Ovary (tissue), 3 donors: ENCODE results near the gene SOX10.

Source experiments
- EP300 ChIP-seq: sonication (generic); formaldehyde crosslinking; IDR thresholded peaks from one replicate; pipeline ENCODE4 v1.6.1; 2017; ENCODE audit warnings: antibody characterized with exemption
- POLR2A ChIP-seq: fragments of 450-650 bp; IDR thresholded peaks from one replicate; pipeline ENCODE4 v1.6.1; 2017; ENCODE audit warnings: antibody characterized with exemption, mild to moderate bottlenecking, moderate library complexity
- TF ChIP-seq, protein P1 (sequence below), 3 donors: fragments of 450-650 bp in 2 of 3; fragments of 200-600 bp in 1 of 3; IDR thresholded peaks; one replicate each; pipeline versions ENCODE4 v1.5.1 to v1.8.0; 2016 to 2022; ENCODE audit warnings: antibody characterized with exemption in 3 of 3, mild to moderate bottlenecking in 1 of 3
- donor health status: DM: no; HTN: no; CAD: no.

DNA sequence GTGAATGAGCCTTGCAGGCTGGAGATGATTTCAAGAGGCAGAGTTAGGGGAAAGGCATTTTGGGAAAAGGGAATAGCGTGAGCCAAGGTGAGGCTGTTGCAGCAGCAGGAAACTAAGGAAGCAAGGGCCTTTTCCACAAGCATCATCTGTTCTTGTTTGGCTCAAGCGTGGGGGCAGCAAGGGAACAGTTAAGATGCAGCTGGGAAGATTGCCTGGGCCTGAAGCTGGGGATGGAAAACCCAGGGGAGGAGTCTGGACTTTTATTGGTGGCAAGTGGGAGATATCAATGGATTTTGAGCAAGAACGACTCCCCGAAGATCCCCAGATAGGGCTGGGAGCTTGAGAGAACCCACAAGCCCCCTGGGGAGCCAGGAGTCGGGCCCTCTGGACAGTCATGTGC lies 45.5 kb upstream of the SOX10 start:
- TF ChIP-seq POLR2A: no peak
- TF ChIP-seq, protein P1, sequence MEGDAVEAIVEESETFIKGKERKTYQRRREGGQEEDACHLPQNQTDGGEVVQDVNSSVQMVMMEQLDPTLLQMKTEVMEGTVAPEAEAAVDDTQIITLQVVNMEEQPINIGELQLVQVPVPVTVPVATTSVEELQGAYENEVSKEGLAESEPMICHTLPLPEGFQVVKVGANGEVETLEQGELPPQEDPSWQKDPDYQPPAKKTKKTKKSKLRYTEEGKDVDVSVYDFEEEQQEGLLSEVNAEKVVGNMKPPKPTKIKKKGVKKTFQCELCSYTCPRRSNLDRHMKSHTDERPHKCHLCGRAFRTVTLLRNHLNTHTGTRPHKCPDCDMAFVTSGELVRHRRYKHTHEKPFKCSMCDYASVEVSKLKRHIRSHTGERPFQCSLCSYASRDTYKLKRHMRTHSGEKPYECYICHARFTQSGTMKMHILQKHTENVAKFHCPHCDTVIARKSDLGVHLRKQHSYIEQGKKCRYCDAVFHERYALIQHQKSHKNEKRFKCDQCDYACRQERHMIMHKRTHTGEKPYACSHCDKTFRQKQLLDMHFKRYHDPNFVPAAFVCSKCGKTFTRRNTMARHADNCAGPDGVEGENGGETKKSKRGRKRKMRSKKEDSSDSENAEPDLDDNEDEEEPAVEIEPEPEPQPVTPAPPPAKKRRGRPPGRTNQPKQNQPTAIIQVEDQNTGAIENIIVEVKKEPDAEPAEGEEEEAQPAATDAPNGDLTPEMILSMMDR (IDR thresholded peaks at IDR 0.05): no peak
- no peak for TF ChIP-seq EP300
